Neutrophil (primary cell): Measurements from ENCODE around the gene SUPT3H.

Experiments used
- H3K27ac ChIP-seq: fragments of 200-600 bp; sonication (generic); 2 replicates; pipeline ENCODE4 v1.5.1; 2016; ENCODE audit warnings: mild to moderate bottlenecking, moderate library complexity
- H3K27me3 ChIP-seq: fragments of 200-600 bp; sonication (generic); 2 replicates; pipeline ENCODE4 v1.6.0; 2016; ENCODE audit warnings: mild to moderate bottlenecking
- H3K36me3 ChIP-seq: fragments of 200-600 bp; sonication (generic); 2 replicates; pipeline ENCODE4 v1.5.1; 2017
- H3K4me1 ChIP-seq, 2 experiments: fragments of 200-600 bp in 1 of 2; sonication (generic) in 1 of 2; 1 replicate in 1 of 2; 2 replicates in 1 of 2; pipeline versions ENCODE4 v1.5.1 to v1.6.1; 2013 to 2016; ENCODE audit warnings: low read depth in 1 of 2, low read length in 1 of 2, mild to moderate bottlenecking in 1 of 2, moderate library complexity in 1 of 2; ENCODE audit not compliant: control insufficient read depth in 1 of 2, insufficient read depth in 1 of 2
- H3K4me3 ChIP-seq, 2 experiments: fragments of 200-600 bp in 1 of 2; sonication (generic) in 1 of 2; 1 replicate in 1 of 2; 2 replicates in 1 of 2; pipeline ENCODE4 v1.5.1; 2013 to 2016; ENCODE audit warnings: low read depth in 1 of 2, low read length in 1 of 2, mild to moderate bottlenecking in 1 of 2, moderate library complexity in 1 of 2
- H3K9me3 ChIP-seq: fragments of 200-600 bp; sonication (generic); 2 replicates; pipeline ENCODE4 v1.5.1; 2016
- CTCF ChIP-seq: fragments of 200-600 bp; sonication (generic); IDR thresholded peaks from 2 replicates; pipeline ENCODE4 v1.5.1; 2016; ENCODE audit warnings: antibody characterized with exemption

Gene SUPT3H

GRCh38 chr6:45126033-45126432 lies 251.7 kb downstream of the SUPT3H start:
- H3K4me1 ChIP-seq, result no peaks in the 10 kb centered on the region
- no peaks in the 10 kb centered on the region for H3K36me3 ChIP-seq
- H3K27me3 ChIP-seq, result no peaks in the 10 kb centered on the region
- H3K27ac ChIP-seq, result no peak overlapping the region
- TF ChIP-seq CTCF, result no peak
- H3K9me3 ChIP-seq, result no peaks in the 10 kb centered on the region
- H3K4me3 ChIP-seq, result no peak overlapping the region

GRCh38 chr6:45123023-45123422 lies 254.7 kb downstream of the SUPT3H start:
- TF ChIP-seq CTCF, result no peak
- no peak overlapping the region for H3K4me3 ChIP-seq
- H3K36me3 ChIP-seq, result no peaks in the 10 kb centered on the region
- H3K27me3 ChIP-seq, result no peaks in the 10 kb centered on the region
- H3K9me3 ChIP-seq, result no peaks in the 10 kb centered on the region
- H3K27ac ChIP-seq, result no peak overlapping the region
- H3K4me1 ChIP-seq, result no peaks in the 10 kb centered on the region

GRCh38 chr6:45118754-45119153 lies 259.0 kb downstream of the SUPT3H start:
- Histone ChIP-seq H3K4me3 (no peak overlapping the region), H3K27me3 (no peaks in the 10 kb centered on the region), H3K36me3 (no peaks in the 10 kb centered on the region), H3K27ac (no peak overlapping the region), H3K9me3 (no peaks in the 10 kb centered on the region), H3K4me1 (no peaks in the 10 kb centered on the region)
- TF ChIP-seq CTCF, result no peak

GRCh38 chr6:45116714-45117410 lies 260.9 kb downstream of the SUPT3H start:
- H3K4me3 ChIP-seq, result no peak overlapping the region
- H3K9me3 ChIP-seq, result no peaks in the 10 kb centered on the region
- H3K36me3 ChIP-seq, result no peaks in the 10 kb centered on the region
- no peak for TF ChIP-seq CTCF
- H3K4me1 ChIP-seq, result no peaks in the 10 kb centered on the region
- H3K27me3 ChIP-seq, result no peaks in the 10 kb centered on the region
- H3K27ac ChIP-seq, result no peak overlapping the region

GRCh38 chr6:45115696-45116095 lies 262.0 kb downstream of the SUPT3H start:
- no peak overlapping the region for H3K27ac ChIP-seq
- H3K4me1 ChIP-seq, result no peaks in the 10 kb centered on the region
- H3K9me3 ChIP-seq, result no peaks in the 10 kb centered on the region
- no peaks in the 10 kb centered on the region for H3K36me3 ChIP-seq
- no peak overlapping the region for H3K4me3 ChIP-seq
- H3K27me3 ChIP-seq, result no peaks in the 10 kb centered on the region
- no peak for TF ChIP-seq CTCF
